Pons (tissue), 1 donor: ENCODE results near the gene PRRT1.
A peak's percentile ranks its signal among the peaks of the same experiment; 100 is the strongest.

Experiments
- DNase-seq: peaks from one replicate; pipeline ENCODE4 v3.0.0-alpha.2; 2016; ENCODE audit warnings: low spot score

The PRRT1 gene

GRCh38 chr6:32174416-32174815, 22.7 kb upstream of the PRRT1 start:
- DNase-seq: no peak

GRCh38 chr6:32173051-32173727, 21.4 kb upstream of the PRRT1 start:
- DNase-seq: no peak

GRCh38 chr6:32171234-32171633, 19.5 kb upstream of the PRRT1 start:
- no peak for DNase-seq

- no peak for DNase-seq
These were observed 18.6 kb upstream of the PRRT1 start for GRCh38 chr6:32170294-32170693.

GRCh38 chr6:32168807-32169591, 17.3 kb upstream of the PRRT1 start:
- no peak for DNase-seq

- no peak for DNase-seq
These were observed 16.6 kb upstream of the PRRT1 start for GRCh38 chr6:32168350-32168749.

GRCh38 chr6:32167761-32168262, 16.1 kb upstream of the PRRT1 start:
- no peak for DNase-seq

GRCh38 chr6:32167154-32167760, 15.5 kb upstream of the PRRT1 start:
- DNase-seq: no peak

- no peak for DNase-seq
These were observed 14.8 kb upstream of the PRRT1 start for GRCh38 chr6:32166411-32167061.

- no peak for DNase-seq
These were observed 12.6 kb upstream of the PRRT1 start, which contains the start of gene EGFL8 for GRCh38 chr6:32164295-32164694. Gene EGFL8, plus strand, starts transcription at chr6:32164595. Its CDS starts 1,571 bp downstream, at chr6:32166166.

- DNase-seq: peak; percentile 34
These were observed 12.0 kb upstream of the PRRT1 start for GRCh38 chr6:32163559-32164258.

GRCh38 chr6:32158052-32158451, 6.3 kb upstream of the PRRT1 start:
- DNase-seq: no peak

- no peak for DNase-seq
These were observed 5.2 kb upstream of the PRRT1 start for GRCh38 chr6:32156891-32157290.

- peak; percentile 66 for DNase-seq
These were observed 2.9 kb upstream of the PRRT1 start for GRCh38 chr6:32154514-32155161.

- peak; percentile 87 for DNase-seq
These were observed 2.1 kb upstream of the PRRT1 start, which contains the start of gene PPT2 for GRCh38 chr6:32153564-32154513. Gene PPT2, plus strand, starts transcription at chr6:32154141. Its CDS starts 454 bp downstream, at chr6:32154595.

GRCh38 chr6:32152769-32153563, 1.2 kb upstream of the PRRT1 start:
- DNase-seq: peak; percentile 50

- DNase-seq: no peak
These were observed 417 bp downstream of the PRRT1 start for GRCh38 chr6:32151181-32151862.
